HL-60/S4 treated with retinoic acid at 250 ng/mL for 4 days and 3 days (cell line): ENCODE measurements around the gene DNAH11.
"Not testable (repeated sequence)": the region's sequence is repeated elsewhere in the genome, so short reads cannot be mapped to it uniquely, and the experiment has no call there.

Source experiments
- in situ Hi-C: fragments of 300-500 bp; cut with MboI; formaldehyde crosslinking; loops from 2 replicates; pipeline ENCODE4 v1.7.0; 2022; ENCODE audit warnings: low sequenced_read_pairs

The DNAH11 gene, protein sequence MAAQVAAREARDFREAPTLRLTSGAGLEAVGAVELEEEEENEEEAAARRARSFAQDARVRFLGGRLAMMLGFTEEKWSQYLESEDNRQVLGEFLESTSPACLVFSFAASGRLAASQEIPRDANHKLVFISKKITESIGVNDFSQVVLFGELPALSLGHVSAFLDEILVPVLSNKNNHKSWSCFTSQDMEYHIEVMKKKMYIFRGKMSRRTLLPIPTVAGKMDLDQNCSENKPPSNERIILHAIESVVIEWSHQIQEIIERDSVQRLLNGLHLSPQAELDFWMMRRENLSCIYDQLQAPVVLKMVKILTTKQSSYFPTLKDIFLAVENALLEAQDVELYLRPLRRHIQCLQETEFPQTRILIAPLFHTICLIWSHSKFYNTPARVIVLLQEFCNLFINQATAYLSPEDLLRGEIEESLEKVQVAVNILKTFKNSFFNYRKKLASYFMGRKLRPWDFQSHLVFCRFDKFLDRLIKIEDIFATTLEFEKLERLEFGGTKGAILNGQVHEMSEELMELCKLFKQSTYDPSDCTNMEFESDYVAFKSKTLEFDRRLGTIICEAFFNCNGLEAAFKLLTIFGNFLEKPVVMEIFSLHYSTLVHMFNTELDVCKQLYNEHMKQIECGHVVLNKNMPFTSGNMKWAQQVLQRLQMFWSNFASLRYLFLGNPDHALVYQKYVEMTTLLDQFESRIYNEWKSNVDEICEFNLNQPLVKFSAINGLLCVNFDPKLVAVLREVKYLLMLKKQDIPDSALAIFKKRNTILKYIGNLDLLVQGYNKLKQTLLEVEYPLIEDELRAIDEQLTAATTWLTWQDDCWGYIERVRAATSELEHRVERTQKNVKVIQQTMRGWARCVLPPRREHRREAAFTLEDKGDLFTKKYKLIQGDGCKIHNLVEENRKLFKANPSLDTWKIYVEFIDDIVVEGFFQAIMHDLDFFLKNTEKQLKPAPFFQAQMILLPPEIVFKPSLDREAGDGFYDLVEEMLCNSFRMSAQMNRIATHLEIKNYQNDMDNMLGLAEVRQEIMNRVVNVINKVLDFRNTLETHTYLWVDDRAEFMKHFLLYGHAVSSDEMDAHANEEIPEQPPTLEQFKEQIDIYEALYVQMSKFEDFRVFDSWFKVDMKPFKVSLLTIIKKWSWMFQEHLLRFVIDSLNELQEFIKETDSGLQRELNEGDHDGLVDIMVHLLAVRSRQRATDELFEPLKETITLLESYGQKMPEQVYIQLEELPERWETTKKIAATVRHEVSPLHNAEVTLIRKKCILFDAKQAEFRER (N-terminal part only)

DNA sequence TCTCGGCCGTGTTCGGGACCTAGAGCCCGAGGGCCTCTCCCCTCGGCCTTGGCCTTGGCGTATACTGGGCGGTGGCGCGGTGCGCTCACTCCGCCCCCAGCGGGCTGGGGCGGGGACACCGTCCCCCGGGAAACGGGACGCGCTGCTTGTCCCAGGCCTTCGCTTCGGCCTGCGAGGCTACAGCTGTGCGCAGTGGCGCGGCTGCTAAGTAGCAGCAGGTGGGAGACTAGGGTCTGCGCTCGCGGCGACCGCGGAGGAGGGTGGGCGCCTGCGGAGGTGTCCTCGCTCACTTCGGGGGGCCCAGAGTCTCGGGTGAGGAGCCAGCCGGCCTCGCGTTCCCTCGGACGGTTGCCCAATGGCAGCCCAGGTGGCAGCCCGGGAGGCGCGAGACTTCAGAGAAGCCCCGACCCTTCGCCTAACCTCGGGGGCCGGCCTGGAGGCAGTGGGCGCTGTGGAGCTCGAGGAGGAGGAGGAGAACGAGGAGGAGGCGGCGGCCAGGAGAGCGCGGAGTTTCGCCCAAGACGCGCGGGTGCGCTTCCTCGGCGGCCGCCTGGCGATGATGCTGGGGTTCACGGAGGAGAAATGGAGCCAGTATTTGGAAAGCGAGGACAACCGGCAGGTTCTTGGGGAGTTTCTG lies at the start of gene DNAH11:
Gene DNAH11, plus strand, starts transcription at position 149 of the 637 bp plus-strand sequence. Its CDS starts 207 bp downstream, at position 356.
- in situ Hi-C loops, result no loop called here

DNA sequence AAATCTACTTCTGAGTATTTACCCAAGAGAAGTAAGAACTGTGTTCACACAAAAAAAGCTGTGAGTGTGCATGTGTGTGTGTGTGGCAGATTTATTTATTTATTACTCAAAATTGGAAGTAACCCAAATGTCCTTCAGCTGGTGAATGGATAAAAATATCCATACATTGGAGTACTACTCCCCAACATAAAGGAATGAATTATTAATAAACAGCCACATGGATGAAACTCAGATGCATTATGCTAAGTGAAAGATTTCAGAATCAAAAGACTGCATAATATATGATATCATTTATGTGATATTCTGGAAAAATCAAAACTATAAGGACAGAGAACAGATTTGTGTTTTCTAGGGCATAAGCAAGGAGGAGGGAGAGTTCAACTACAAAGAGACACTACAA lies 47.1 kb upstream of the DNAH11 start:
- in situ Hi-C loops, result no loop called here

DNA sequence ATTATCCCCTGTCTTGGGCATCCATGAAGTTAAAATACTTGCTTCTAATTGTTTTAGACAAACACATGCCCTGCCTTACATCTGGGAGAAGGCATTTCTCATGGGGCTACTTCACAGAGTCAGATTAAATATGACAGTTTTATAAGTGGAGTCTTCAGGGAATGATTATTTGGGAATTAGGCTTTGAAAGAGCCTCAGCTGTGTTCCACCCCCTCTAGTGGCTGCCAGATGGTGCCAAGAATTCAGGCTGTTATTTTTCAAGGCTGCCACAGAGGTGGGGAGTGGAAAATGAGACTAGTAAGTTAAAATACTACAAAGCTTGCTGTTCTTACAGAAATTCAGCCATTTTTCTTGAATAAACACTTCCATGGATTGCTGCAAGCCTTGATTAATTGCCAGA lies 45.8 kb upstream of the DNAH11 start:
- in situ Hi-C loops, result no loop called here

DNA sequence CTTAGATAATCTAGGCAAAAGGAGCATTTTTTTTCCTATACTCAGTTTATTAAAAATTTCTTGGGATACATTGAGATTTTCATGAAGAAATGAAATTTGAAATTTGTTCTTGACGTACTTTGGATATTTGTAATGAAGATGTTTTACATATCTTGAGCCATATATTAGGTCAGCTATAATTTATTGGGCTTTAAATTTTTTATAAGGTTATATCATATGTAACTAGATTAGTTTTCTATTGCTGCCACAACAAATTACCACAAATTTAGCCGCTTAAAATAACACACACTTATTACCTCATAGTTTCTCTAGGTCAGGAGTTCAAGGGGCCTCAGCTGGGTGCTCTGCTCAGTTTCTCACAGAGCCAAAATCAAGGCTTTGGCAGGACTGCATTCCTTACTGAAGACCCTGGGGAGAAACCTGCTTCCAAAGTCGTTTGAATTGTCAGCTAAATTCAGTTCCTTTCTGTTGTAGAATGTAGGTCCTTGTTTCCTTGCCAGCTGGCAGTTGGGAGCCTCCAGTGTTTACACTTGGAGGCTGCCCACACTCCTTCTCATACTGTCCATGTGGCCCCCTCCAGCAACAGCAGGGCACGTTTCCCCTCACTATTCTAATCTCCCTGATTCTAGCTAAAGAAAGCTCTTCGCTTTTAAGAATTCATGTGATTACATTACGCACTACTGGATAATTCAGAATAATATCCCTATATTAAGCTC lies 42.6 kb upstream of the DNAH11 start:
- in situ Hi-C loops, result loop anchor here (25.0 kb wide), 1 partner anchor 238 kb away; no protein-coding TSS in a partner anchor

DNA sequence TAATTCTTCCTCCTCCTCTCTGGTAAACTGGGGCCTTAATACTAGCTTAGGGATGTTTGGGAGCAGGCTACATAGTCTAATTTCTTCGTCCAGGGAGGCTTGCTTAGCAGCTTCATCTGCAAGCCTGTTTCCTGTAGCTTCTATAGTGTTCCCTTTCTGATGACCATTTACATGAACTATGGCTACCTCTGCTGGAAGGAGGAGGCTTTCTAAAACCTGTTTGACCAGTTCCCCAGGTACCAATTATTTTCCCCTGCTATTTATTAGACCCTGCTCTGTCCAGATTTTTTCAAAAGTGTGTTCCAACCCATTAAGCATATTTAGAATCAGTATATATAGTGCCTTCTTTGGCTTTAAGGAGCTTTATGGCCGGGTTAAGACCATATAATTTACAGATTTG lies 38.8 kb upstream of the DNAH11 start:
- in situ Hi-C loops, result loop anchor here (25.0 kb wide), 1 partner anchor 242 kb away; no protein-coding TSS in a partner anchor

DNA sequence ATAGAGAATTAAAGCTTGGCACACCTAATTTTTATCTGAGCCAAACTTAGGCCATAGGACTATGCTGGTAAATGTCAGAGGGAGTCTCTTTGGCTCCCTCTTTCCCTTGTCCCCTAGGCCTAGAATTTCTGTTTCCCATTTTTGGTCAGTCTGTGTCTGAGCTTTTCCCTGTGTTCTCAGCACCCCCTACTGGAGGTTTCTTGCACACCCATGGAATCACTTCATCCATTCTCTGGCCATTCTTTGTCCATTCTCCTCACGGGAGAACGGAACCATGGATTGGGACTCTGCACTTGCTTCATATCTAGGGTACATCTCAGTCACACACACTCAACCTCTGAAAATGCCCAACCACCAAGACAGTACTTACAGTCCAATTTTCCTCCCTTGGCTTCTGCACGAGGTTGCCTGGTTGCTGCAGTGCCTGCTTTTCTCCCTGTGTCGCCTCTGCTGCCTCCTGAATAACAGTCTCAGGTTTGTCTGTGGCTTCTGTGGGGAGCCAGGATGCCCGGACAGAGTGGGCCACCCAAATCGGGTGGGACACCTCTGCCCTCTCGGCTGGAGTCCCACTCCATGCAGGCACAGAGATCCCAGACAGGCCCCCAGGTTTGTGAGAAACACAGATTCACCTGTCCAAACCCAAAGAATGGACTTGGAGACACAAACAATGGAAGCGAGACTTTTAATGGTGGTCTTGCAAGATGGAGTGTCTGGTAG lies 35.1 kb upstream of the DNAH11 start:
- in situ Hi-C loops, result loop anchor here (25.0 kb wide), 1 partner anchor 245 kb away; no protein-coding TSS in a partner anchor

DNA sequence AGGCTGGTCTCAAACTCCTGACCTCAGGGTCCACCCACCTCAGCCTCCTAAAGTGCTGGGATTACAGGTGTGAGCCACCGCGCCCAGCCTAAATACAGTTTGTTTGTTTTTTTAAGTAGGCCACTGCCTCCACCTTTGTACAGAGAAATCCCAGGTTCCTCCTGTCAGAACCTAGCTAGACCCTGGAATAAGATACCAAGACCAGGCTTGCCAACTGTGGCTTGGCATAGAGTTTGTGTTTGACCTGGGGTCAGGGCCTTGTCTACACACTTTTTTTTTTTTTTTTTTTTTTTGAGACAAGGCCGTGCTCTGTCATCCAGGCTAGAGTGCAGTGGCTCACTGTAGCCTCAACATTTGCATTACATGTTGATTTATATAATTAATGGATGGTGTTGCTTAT lies 34.3 kb upstream of the DNAH11 start:
- in situ Hi-C loops, result loop anchor here (25.0 kb wide), 1 partner anchor 246 kb away; no protein-coding TSS in a partner anchor

DNA sequence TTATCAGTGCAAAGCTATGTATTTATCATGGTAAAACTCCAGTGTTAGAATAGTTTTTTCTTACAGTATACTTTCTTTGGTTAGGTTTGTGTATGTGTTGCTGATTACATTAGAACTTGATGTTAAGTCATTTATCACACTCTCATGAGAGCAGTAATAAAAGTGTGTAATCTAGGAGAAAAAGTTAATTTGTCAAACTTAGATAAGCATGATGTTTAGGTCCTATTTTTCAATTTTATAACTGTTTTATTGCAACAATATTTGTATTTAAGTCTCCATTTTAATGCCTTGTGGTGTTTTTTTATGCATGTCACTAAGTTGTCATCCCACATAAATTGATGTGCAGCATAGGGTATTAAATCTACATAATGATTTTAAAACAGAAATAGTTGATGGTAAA lies 28.8 kb upstream of the DNAH11 start:
- in situ Hi-C loops, result loop anchor here (25.0 kb wide), 1 partner anchor 252 kb away; no protein-coding TSS in a partner anchor

DNA sequence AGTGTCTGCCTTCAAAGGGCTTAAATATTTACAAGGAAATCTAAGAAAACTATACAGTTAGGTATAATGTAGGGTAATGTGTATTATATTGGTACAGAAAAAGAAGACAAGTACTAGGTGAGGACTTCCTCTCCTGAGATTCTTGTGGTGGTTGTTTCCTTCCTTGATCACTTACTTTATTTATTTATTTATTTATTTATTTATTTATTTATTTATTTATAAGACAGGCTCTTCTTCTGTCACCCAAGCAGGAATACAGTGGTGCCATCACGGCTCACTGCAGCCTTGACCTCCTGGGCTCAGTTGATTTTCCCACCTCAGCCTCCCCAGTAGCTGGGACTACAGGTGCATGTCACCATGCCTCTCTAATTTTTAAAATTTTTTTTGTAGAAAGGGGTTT lies 18.2 kb upstream of the DNAH11 start:
- in situ Hi-C loops, result loop anchor here (25.0 kb wide), 1 partner anchor 262 kb away; no protein-coding TSS in a partner anchor

DNA sequence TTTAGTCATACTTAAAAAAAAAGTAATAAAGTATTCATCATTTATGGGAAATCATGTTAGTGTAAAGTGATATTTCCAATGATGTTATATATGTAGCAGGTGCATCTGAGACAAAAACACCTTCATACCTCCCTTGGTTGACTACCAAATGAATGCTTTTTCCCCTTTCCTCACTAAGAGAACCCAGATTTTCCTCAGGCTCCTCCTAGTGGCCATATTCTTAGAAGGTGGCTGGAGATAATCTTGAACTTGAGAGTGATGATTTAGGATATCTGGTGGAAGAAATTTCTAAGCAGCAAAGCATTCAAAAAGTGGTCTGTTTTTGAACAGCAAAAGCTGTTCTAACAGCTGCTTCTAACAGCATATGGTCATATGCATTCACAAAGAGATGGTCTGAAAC lies 16.8 kb upstream of the DNAH11 start:
- in situ Hi-C loops, result no loop called here

DNA sequence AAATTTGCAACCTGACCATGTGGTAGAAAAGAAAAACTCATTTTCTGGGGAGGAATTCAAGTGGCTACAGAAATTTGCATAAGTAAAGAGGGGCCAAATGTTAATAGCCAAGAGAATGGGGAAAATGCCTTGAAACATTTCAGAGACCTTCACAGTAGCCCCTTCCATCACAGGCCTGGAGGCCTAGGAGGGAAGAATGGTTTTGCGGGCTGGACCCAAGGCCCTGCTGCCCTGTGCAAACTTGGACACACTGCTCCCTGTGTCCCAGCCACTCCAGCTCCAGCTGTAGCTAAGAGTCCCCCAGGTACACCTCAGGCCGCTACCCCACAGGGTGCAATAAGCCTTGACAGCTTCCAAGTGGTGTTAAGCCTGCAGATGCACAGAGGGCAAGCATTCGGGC lies 16.4 kb upstream of the DNAH11 start:
- in situ Hi-C loops, result no loop called here

DNA sequence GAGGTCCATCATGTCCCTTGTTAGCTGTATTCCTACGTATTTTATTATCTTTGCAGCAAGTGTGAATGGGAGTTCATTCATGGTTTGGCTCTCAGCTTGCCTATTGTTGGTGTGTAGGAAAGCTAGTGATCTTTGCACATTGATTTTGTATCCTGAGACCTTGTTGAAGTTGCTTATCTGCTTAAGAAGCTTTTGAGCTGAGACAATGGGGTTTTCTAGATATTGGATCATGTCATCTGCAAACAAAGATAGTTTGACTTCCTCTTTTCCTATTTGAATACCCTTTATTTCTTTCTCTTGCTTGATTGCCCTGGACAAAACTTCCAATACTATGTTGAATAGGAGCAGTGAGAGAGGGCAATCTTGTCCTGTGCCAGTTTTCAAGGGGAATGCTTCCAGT lies 10.4 kb upstream of the DNAH11 start:
- in situ Hi-C loops, result not testable (repeated sequence)

DNA sequence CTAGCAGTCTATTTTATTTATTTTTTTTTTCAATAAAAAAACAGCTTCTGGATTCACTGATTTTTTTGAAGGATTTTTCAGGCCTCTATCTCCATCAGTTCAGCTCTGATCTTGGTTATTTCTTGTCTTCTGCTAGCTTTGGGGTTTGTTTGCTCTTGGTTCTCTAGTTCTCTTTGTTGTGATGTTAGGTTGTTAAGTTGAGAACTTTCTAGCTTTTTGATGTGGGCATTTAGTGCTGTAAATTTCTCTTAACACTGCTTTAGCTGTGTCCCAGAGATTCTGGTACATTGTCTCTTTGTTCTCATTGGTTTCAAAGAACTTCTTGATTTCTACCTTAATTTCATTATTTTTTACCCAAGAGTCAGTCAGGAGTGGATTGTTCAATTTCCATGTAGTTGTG lies 9.2 kb upstream of the DNAH11 start:
- in situ Hi-C loops, result not testable (repeated sequence)

DNA sequence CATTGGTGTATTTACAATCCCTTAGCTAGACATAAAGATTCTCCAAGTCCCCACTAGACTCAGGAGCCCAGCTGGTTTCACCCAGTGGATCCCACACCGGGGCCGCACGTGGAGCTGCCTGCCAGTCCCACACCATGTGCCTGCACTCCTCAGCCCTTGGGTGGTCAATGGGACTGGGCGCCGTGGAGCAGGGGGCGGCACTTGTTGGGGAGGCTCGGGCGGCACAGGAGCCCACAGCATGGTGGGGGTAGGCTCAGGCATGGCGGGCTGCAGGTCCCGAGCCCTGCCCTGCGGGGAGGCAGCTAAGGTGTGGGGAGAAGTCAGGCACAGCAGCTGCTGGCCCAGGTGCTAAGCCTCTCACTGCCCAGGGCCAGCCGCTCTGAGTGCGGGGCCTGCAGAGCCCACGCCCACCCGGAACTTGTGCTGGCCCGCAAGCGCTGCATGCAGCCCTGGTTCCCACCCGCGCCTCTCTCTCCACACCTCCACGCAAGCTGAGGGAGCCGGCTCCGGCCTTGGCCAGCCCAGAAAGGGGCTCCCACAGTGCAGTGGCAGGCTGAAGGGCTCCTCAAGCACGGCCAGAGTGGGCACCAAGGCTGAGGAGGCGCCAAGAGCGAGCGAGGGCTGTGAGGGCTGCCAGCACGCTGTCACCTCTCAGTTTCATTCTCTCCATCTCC lies 6.3 kb upstream of the DNAH11 start:
- in situ Hi-C loops, result not testable (repeated sequence)

DNA sequence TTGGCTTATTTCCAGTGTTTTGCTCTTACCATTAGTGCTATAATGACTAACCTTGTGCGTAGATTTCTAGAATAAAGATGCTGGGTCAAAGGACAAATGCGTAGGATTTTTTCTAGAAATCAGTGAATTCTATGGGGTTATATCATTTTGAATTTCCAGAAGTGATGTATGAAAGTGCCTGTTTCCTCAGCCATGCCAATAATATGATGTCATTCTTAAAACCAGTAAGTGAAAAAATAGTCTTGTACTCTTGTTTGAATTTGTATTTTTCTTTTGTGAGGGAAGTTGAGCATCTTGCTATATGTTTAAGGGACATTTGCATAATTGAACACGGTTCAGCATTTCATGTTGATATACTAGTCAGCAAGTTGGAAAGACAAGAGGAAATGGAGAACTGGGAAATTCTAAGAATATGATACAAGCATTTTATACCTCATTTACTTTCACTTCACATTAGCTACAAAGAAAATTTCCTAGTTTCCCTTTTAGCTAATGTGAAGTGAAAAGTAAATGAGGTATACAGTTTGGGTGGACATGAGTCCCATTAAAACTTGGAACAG lies 3.8 kb upstream of the DNAH11 start:
- in situ Hi-C loops, result no loop called here

DNA sequence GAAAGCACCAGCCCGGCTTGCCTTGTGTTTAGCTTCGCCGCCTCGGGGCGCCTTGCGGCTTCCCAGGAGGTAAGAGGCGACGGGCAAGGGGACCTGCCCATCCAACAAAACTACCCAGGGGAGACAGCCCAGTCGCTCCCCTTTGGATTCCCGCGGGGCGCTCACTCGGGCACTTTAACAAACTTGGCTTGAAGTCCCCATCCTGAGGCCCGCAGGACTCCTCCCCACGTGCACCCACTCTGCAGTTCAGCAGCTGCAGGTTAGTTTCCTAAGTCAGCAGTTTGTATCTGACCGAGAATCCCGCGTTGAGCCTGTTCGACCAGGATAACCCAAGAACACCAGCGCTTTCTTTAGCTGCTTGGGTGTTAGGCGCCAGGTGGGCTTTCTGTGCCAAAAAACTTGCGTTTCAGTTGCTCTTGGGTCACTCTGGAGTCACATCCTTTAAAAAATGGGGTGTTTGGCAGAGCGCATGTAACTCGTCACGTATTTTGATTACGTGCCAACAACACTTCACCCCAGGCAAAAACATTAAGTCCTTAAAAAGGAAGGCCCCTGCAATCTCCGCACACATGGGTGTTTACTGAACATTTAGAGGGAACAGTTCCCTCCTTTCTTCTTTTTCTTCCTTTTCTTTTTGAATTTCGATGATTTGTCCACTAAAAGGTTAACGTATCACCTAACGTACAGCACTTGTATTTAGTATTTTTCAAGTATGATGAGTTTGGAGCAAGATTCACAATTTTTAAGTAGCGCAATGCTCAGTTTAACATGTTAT lies 876 bp downstream of the DNAH11 start:
- in situ Hi-C loops, result no loop called here

DNA sequence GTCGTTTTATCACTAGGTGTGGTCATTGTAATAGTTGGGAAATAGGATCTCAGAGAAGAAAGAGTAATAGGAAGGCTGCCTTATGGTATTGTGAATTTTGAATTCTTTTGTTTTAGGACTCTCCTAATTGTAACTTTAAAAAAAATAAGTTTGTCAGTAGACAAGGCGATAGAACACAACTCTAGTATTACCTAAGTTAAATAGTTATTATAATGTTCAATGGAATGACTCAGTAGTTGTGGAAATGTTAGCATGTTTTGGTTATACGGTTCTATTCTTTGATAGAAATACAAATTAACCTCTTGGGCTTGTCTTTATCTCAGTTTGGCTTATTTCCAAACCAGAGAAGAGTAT lies 1.4 kb downstream of the DNAH11 start:
- in situ Hi-C loops, result no loop called here
